Lung (tissue), 12 donors: Measurements from ENCODE around the gene VCP. TPM values are rescaled to one million over a fixed set of nuclear protein-coding genes. Genes with fewer than 3 reads are reported as not detected.

Experiments
- ATAC-seq: fragments of 200-7000 bp; cut with Tn5 transposase; one replicate; pipeline ENCODE4 v1.9.1; 2020; ENCODE audit warnings: moderate number of reproducible peaks; ENCODE audit not compliant: insufficient read depth, low FRiP score
- DNase-seq, 3 donors: peaks; one replicate each; pipeline ENCODE4 v3.0.0-alpha.2; 2013 to 2017
- H3K27ac ChIP-seq, 2 donors: one replicate each; pipeline ENCODE4 v1.5.1; 2013; ENCODE audit warnings: mild to moderate bottlenecking in 2 of 2, moderate library complexity in 2 of 2, control low read depth in 1 of 2, inconsistent platforms in 1 of 2, low read depth in 1 of 2, low read length in 1 of 2
- H3K27me3 ChIP-seq, 3 donors: one replicate each; pipeline ENCODE4 v1.5.1; 2013; ENCODE audit warnings: low read length in 2 of 3; ENCODE audit not compliant: control insufficient read depth in 3 of 3, insufficient read depth in 3 of 3
- H3K36me3 ChIP-seq, 4 donors: one replicate each; pipeline ENCODE4 v1.5.1; 2013; ENCODE audit warnings: low read length in 4 of 4, mild to moderate bottlenecking in 1 of 4, moderate library complexity in 1 of 4; ENCODE audit not compliant: control insufficient read depth in 4 of 4, insufficient read depth in 4 of 4
- H3K4me1 ChIP-seq, 5 donors: one replicate each; pipeline ENCODE4 v1.5.1; 2013; ENCODE audit warnings: low read length in 5 of 5, mild to moderate bottlenecking in 2 of 5, moderate library complexity in 1 of 5; ENCODE audit not compliant: control insufficient read depth in 5 of 5, insufficient read depth in 5 of 5
- H3K4me3 ChIP-seq: one replicate; pipeline ENCODE4 v1.5.1; 2013; ENCODE audit warnings: mild to moderate bottlenecking, control low read depth, moderate library complexity
- H3K9ac ChIP-seq, 2 donors: one replicate each; pipeline ENCODE4 v1.5.1; 2013; ENCODE audit warnings: low read length in 2 of 2, control low read depth in 1 of 2; ENCODE audit not compliant: insufficient read depth in 1 of 2
- H3K9me3 ChIP-seq, 4 donors: one replicate each; pipeline ENCODE4 v1.5.1; 2013; ENCODE audit warnings: low read length in 3 of 4, mild to moderate bottlenecking in 1 of 4, moderate library complexity in 1 of 4; ENCODE audit not compliant: control insufficient read depth in 4 of 4, insufficient read depth in 3 of 4
- WGBS, 2 donors: extraction: QIAGEN DNeasy Blood & Tissue Kit; methylation state at CpG; one replicate each; pipeline ENCODE4 v1.1.7; 2013; 5-methylcytosine and 5-hydroxymethylcytosine counted together
- polyA plus RNA-seq, 2 donors: library from polyadenylated mRNA; stranded (reverse); fragments of 200-250 nt; gene quantifications; one replicate each; pipeline ENCODE4 v1.2.1, GENCODE V29; 2013
- total RNA-seq, 2 donors: library from RNA; depleted of rRNA in 1 of 2; stranded (reverse); fragments of >200 nt in 1 of 2; gene quantifications; one replicate each; pipeline ENCODE4 v1.2.1, GENCODE V29; 2014 to 2021
- TF ChIP-seq, protein P1 (sequence below): IDR thresholded peaks from 2 replicates; pipeline ENCODE4 v1.5.1; 2012; ENCODE audit warnings: mild to moderate bottlenecking; ENCODE audit errors: control extremely low read depth, extremely low read depth
- donor health status: control.
- donor health status: control.
- donor health status: Bipolar disorder and iron deficiency.
- donor health status: healthy.
- donor health status: DM: yes; HTN: yes; CAD: no.

Gene VCP
- total and polyA plus RNA-seq, 4 donors, result 58.5 to 249 (median 178) TPM

DNA sequence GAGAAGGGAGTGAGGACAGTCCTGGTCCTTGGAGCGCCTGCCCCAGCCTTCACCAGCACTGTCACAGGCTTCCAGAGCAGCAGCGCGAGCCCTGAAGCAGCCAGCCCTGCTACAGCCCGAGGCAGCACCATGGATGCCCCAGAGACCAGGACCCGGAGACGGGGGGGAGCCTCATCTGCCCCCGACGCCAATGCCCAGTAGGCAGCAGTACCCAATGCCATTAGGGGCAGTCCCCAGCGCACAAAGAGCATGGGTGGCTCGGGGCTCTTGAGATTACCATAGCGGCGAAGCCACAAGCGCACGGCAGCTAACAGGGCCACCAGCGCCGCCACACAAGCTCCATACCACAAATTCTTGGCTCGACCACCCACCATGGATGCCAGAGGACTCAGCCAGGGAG, 19.1 kb upstream of the VCP start:
- Histone ChIP-seq H3K27me3 (no peaks in the 10 kb centered on the region), H3K9ac (no peak overlapping the region), H3K9me3 (no peaks in the 10 kb centered on the region), H3K4me3 (no peak overlapping the region), H3K4me1 (peaks cover 0 to 6% (median 0%) of the 10 kb centered on the region in 5 donors), H3K36me3 (peaks cover 13 to 51% (median 18%) of the 10 kb centered on the region in 4 donors), H3K27ac (no peak overlapping the region)
- no peak for ATAC-seq
- WGBS, 2 donors, result 97 to 98% methylated on average over 17 of the region's 17 CpGs
- DNase-seq, result no peak
- TF ChIP-seq, protein P1, sequence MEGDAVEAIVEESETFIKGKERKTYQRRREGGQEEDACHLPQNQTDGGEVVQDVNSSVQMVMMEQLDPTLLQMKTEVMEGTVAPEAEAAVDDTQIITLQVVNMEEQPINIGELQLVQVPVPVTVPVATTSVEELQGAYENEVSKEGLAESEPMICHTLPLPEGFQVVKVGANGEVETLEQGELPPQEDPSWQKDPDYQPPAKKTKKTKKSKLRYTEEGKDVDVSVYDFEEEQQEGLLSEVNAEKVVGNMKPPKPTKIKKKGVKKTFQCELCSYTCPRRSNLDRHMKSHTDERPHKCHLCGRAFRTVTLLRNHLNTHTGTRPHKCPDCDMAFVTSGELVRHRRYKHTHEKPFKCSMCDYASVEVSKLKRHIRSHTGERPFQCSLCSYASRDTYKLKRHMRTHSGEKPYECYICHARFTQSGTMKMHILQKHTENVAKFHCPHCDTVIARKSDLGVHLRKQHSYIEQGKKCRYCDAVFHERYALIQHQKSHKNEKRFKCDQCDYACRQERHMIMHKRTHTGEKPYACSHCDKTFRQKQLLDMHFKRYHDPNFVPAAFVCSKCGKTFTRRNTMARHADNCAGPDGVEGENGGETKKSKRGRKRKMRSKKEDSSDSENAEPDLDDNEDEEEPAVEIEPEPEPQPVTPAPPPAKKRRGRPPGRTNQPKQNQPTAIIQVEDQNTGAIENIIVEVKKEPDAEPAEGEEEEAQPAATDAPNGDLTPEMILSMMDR, result no peak

DNA sequence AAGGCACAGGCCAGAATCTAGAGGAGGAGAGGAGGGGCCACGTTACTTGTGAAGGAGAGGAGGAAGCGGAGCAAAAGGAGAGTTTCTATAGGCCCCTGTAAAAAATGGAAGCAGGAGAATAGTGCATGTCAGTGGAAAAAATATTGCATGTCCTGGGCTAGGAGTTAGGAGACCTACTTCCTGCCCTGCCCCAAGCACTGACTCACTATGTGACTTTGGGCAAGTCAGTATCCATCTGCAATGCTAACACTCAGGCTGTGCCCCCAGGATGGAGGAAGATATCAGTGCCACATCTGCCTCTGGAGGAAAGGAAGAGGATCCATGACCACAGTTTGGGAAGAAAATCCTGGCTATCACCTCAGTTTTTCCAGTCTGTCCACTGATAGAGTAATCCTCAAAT, 17.0 kb upstream of the VCP start:
- no peaks in the 10 kb centered on the region for H3K27me3 ChIP-seq
- H3K27ac ChIP-seq, result no peak overlapping the region
- H3K9ac ChIP-seq, result no peak overlapping the region
- WGBS, 2 donors, result 96 to 97% methylated on average over 2 of the region's 2 CpGs
- TF ChIP-seq, protein P1, result no peak
- no peak overlapping the region for H3K4me3 ChIP-seq
- H3K9me3 ChIP-seq, result no peaks in the 10 kb centered on the region
- ATAC-seq, result no peak
- DNase-seq, result no peak
- peaks cover 10 to 51% (median 18%) of the 10 kb centered on the region in 4 donors for H3K36me3 ChIP-seq
- H3K4me1 ChIP-seq, result no peaks in the 10 kb centered on the region

DNA sequence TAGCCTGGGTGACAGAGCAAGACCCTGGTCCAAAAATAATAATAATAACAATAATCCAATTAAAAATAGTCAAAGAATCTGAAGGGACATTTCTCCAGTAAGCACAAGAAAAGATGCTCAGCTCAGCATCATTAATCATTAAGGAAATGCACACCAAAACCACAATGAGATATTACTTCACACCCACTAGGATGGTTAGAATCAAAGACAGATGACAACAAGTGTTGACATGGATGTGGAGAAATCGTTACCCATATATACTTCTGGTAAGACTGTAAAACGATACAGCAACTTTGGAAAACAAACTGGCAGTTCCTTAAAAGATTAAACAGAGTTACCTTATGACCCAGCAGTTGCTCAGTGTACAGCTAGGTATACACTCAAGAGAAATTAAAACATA, 12.7 kb upstream of the VCP start:
- H3K4me3 ChIP-seq, result no peak overlapping the region
- peaks cover 3 to 22% (median 12%) of the 10 kb centered on the region in 4 donors for H3K36me3 ChIP-seq
- DNase-seq, result no peak
- H3K9ac ChIP-seq, result no peak overlapping the region
- no peak overlapping the region for H3K27ac ChIP-seq
- H3K27me3 ChIP-seq, result no peaks in the 10 kb centered on the region
- no peak for ATAC-seq
- H3K9me3 ChIP-seq, result no peaks in the 10 kb centered on the region
- TF ChIP-seq, protein P1, result no peak
- 44 to 78% methylated on average over 2 of the region's 2 CpGs for WGBS, 2 donors
- H3K4me1 ChIP-seq, result no peaks in the 10 kb centered on the region
